Vagina (tissue), 2 donors: ENCODE results near the gene ONECUT1. TPM values are rescaled to one million over a fixed set of nuclear protein-coding genes. Genes with fewer than 3 reads are reported as not detected.

Experiments
- DNase-seq, 2 donors: peaks; one replicate each; pipeline ENCODE4 v3.0.0-alpha.2; 2017; ENCODE audit errors: extremely low spot score in 2 of 2
- H3K27ac ChIP-seq: fragments of 200-600 bp; sonication (generic); one replicate; pipeline ENCODE4 v1.5.1; 2019
- H3K27me3 ChIP-seq: fragments of 200-600 bp; sonication (generic); one replicate; pipeline ENCODE4 v1.5.1; 2019
- H3K36me3 ChIP-seq, 2 donors: fragments of 200-600 bp; sonication (generic); one replicate each; pipeline ENCODE4 v1.5.1; 2017 to 2019
- H3K4me1 ChIP-seq: fragments of 200-600 bp; sonication (generic); one replicate; pipeline ENCODE4 v1.5.1; 2019
- H3K4me3 ChIP-seq, 2 donors: fragments of 200-600 bp; sonication (generic); 1 replicate in 1 of 2; 2 replicates in 1 of 2; pipeline ENCODE4 v1.5.1; 2016 to 2019
- H3K9me3 ChIP-seq: fragments of 200-600 bp; sonication (generic); one replicate; pipeline ENCODE4 v1.5.1; 2019
- POLR2A ChIP-seq, 2 donors: fragments of 450-650 bp; IDR thresholded peaks; one replicate each; pipeline ENCODE4 v1.6.1; 2017; ENCODE audit warnings: antibody characterized with exemption in 2 of 2, mild to moderate bottlenecking in 2 of 2, moderate library complexity in 2 of 2
- POLR2AphosphoS5 ChIP-seq, 2 donors: sonication (generic); formaldehyde crosslinking; IDR thresholded peaks; one replicate each; pipeline ENCODE4 v1.9.0; 2017; ENCODE audit warnings: antibody characterized with exemption in 2 of 2, mild to moderate bottlenecking in 2 of 2, low read depth in 1 of 2; ENCODE audit not compliant: insufficient read depth in 1 of 2
- intact Hi-C: fragments of 100-400 bp; cut with DNase I; formaldehyde crosslinking; loops from one replicate; pipeline ENCODE4 v1.15.1; 2023
- total RNA-seq: library from RNA; depleted of rRNA; stranded (reverse); fragments of >200 nt; gene quantifications from one replicate; pipeline ENCODE4 v1.2.3, GENCODE V29; 2016
- TF ChIP-seq, protein P1 (sequence below), 3 experiments: fragments of 450-650 bp in 2 of 3; fragments of 200-600 bp in 1 of 3; sonication (generic) in 1 of 3; IDR thresholded peaks; one replicate each; pipeline ENCODE4 v1.5.1; 2017 to 2019; ENCODE audit warnings: antibody characterized with exemption in 3 of 3, mild to moderate bottlenecking in 2 of 3, moderate library complexity in 2 of 3

Gene ONECUT1
- total RNA-seq, 1 donor from 2014 or later, result not detected

DNA sequence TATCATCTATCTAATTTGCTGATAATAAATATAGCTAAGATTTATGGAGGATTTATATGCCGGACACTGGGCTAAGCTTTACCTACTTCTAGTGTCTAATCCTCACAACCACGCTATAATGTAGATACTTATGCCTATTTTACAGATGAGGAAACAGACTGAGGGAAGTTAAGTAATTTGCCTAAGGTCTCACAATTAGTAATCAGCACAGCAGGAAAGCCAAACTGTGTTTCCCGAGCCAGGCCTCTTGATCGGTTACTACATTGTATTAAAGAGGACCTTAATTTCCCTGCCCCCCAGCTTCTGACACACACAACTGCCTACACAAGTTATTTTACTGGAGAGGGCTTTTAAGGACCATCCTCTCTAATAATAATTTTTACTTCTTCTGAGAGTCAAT lies 40.9 kb downstream of the ONECUT1 start:
- no peak overlapping the region for H3K4me3 ChIP-seq
- no peak for TF ChIP-seq POLR2A (IDR thresholded peaks at IDR 0.05)
- TF ChIP-seq, protein P1, sequence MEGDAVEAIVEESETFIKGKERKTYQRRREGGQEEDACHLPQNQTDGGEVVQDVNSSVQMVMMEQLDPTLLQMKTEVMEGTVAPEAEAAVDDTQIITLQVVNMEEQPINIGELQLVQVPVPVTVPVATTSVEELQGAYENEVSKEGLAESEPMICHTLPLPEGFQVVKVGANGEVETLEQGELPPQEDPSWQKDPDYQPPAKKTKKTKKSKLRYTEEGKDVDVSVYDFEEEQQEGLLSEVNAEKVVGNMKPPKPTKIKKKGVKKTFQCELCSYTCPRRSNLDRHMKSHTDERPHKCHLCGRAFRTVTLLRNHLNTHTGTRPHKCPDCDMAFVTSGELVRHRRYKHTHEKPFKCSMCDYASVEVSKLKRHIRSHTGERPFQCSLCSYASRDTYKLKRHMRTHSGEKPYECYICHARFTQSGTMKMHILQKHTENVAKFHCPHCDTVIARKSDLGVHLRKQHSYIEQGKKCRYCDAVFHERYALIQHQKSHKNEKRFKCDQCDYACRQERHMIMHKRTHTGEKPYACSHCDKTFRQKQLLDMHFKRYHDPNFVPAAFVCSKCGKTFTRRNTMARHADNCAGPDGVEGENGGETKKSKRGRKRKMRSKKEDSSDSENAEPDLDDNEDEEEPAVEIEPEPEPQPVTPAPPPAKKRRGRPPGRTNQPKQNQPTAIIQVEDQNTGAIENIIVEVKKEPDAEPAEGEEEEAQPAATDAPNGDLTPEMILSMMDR (IDR thresholded peaks at IDR 0.05), result no peak
- TF ChIP-seq POLR2AphosphoS5 (IDR thresholded peaks at IDR 0.05; ENCODE audit: insufficient read depth in 1 of 2, low read depth in 1 of 2), result no peak
- H3K4me1 ChIP-seq, result no peaks in the 10 kb centered on the region
- no peaks in the 10 kb centered on the region for H3K27me3 ChIP-seq
- no peak for DNase-seq
- H3K9me3 ChIP-seq, result no peaks in the 10 kb centered on the region
- H3K27ac ChIP-seq, result no peak overlapping the region
- no peaks in the 10 kb centered on the region for H3K36me3 ChIP-seq
- intact Hi-C loops, result no loop called here

DNA sequence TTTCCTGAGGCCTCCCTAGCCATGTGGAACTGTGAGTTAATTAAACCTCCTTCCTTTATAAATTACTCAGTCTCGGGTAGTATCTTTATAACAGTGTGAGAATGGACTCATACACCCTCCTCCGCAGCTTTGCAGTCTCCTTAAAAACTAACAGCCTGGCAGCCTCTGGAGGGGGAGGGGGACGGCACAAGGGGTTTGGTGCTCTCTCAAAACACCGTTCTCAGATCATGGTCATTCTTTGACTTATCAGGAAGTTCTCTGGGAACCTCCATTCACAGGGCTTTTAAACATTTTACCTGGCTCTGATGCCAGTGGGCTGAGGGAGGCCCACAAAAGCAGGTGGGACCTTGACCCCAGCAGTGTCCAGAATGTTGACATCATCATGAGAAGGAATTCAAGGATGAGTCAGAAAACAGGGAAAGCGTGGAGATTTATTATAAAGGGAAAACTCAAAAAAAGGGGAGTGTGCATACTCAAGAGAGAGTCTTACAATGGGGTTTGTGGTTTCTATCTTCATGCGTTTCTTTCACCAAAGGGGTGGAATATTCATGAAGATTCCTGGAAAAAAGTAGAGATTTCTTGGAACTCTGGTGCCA lies 43.9 kb downstream of the ONECUT1 start:
- Histone ChIP-seq H3K9me3 (no peaks in the 10 kb centered on the region), H3K4me3 (no peak overlapping the region), H3K36me3 (no peaks in the 10 kb centered on the region), H3K27me3 (no peaks in the 10 kb centered on the region), H3K4me1 (no peaks in the 10 kb centered on the region), H3K27ac (no peak overlapping the region)
- TF ChIP-seq POLR2AphosphoS5 (IDR thresholded peaks at IDR 0.05; ENCODE audit: insufficient read depth in 1 of 2, low read depth in 1 of 2) (no peak), POLR2A (IDR thresholded peaks at IDR 0.05) (no peak)
- TF ChIP-seq, protein P1 (IDR thresholded peaks at IDR 0.05), result no peak
- DNase-seq, result no peak
- intact Hi-C loops, result no loop called here

DNA sequence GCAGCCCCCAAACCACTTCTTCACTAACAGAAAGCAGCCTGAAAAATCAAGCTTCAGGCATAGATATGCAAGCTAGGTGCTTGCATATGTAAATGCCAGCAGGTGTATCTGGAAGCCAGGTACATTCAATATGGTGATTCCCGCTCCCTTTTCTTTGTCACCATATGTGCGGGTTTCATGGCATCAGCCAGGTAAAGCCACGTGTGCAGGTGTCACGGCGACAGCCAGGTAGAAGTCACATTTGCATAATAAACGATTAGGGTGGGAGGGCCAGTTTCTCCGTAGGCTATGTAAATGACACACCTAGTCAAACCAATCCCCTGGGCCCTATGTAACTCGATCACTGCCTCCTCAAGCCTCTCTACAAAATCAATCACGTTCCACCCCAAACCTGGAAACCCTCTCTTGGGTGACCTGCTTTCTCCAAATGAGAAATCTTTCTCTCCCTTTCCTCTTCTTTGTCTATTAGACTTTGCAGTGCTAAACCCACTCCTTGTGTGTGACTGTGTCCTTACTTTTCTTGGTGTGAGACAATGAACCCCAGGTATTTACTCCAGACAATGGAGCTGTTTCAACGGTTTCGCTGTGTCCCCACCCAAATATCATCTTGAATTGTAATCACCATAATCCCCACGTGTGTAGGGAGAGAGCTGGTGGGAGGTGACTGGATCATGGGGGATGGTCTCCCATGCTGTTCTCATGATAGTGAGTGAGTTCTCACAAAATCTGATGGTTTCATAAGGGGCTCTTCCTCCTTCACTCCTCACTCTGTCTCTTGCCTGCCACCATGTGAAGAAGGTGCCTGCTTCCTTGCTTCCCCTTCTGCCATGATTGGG lies 44.6 kb downstream of the ONECUT1 start:
- H3K9me3 ChIP-seq, result no peaks in the 10 kb centered on the region
- no peak overlapping the region for H3K27ac ChIP-seq
- no peaks in the 10 kb centered on the region for H3K4me1 ChIP-seq
- H3K4me3 ChIP-seq, result no peak overlapping the region
- intact Hi-C loops, result no loop called here
- H3K36me3 ChIP-seq, result no peaks in the 10 kb centered on the region
- no peaks in the 10 kb centered on the region for H3K27me3 ChIP-seq
- no peak for TF ChIP-seq POLR2A (IDR thresholded peaks at IDR 0.05)
- TF ChIP-seq POLR2AphosphoS5 (IDR thresholded peaks at IDR 0.05; ENCODE audit: insufficient read depth in 1 of 2, low read depth in 1 of 2), result no peak
- no peak for DNase-seq

GRCh38 chr15:52738311-52738710 lies 51.8 kb downstream of the ONECUT1 start:
- no peaks in the 10 kb centered on the region for H3K4me1 ChIP-seq
- TF ChIP-seq, protein P1 (IDR thresholded peaks at IDR 0.05), result no peak
- TF ChIP-seq POLR2AphosphoS5 (IDR thresholded peaks at IDR 0.05; ENCODE audit: insufficient read depth in 1 of 2, low read depth in 1 of 2), result no peak
- no peak for TF ChIP-seq POLR2A (IDR thresholded peaks at IDR 0.05)
- intact Hi-C loops, result loop anchor here (5.0 kb wide), 1 partner anchor 481 kb away; no protein-coding TSS in a partner anchor
- H3K4me3 ChIP-seq, result no peak overlapping the region
- no peaks in the 10 kb centered on the region for H3K9me3 ChIP-seq
- H3K36me3 ChIP-seq, result no peaks in the 10 kb centered on the region
- H3K27me3 ChIP-seq, result no peaks in the 10 kb centered on the region
- no peak for DNase-seq
- H3K27ac ChIP-seq, result no peak overlapping the region

DNA sequence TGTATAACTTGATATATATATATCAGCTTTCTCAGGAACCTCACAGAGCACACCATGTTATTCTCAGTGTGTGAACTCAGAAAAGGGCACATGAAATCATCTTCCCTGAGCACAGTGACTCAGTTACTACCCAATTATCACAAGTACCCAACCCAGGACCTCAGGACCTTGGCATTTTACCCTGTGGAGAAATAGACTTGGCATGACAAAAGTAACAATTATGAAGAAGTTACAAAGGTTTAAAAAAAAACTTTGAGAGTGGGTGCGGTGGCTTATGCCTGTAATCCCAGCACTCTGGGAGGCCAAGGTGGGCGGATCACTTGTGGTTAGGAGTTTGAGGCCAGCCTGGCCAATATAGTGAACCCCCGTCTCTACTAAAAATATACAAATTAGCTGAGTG lies 52.4 kb downstream of the ONECUT1 start:
- H3K27ac ChIP-seq, result no peak overlapping the region
- no peak for TF ChIP-seq POLR2A (IDR thresholded peaks at IDR 0.05)
- TF ChIP-seq, protein P1 (IDR thresholded peaks at IDR 0.05), result no peak
- no peak for TF ChIP-seq POLR2AphosphoS5 (IDR thresholded peaks at IDR 0.05; ENCODE audit: insufficient read depth in 1 of 2, low read depth in 1 of 2)
- intact Hi-C loops, result loop anchor here (5.0 kb wide), 1 partner anchor 480 kb away; no protein-coding TSS in a partner anchor
- H3K4me3 ChIP-seq, result no peak overlapping the region
- no peaks in the 10 kb centered on the region for H3K4me1 ChIP-seq
- DNase-seq, result no peak
- H3K27me3 ChIP-seq, result no peaks in the 10 kb centered on the region
- H3K36me3 ChIP-seq, result no peaks in the 10 kb centered on the region
- H3K9me3 ChIP-seq, result no peaks in the 10 kb centered on the region
